GM12892 (cell line): ENCODE data around the gene ZIC1.

Source experiments
- POLR2A ChIP-seq: IDR thresholded peaks from 2 replicates; pipeline ENCODE4 v1.6.1; 2011; ENCODE audit warnings: low read depth, low read length, control low read depth
- TAF1 ChIP-seq: IDR thresholded peaks from 2 replicates; pipeline ENCODE4 v1.6.1; 2011; ENCODE audit warnings: low read depth, mild to moderate bottlenecking, control low read depth, low read length, borderline replicate concordance

- TF ChIP-seq POLR2A: no peak
- no peak for TF ChIP-seq TAF1
Measured at GRCh38 chr3:147420353-147421183, 11.4 kb downstream of the ZIC1 start.
